Erythroblast (primary cell): ENCODE data around the gene NNT.

Source experiments
- GATA1 ChIP-seq: IDR thresholded peaks from 2 replicates; pipeline ENCODE4 v1.6.1; 2011; ENCODE audit warnings: low read depth, mild to moderate bottlenecking, control low read depth, low read length, moderate library complexity
- POLR2A ChIP-seq: IDR thresholded peaks from 2 replicates; pipeline ENCODE4 v1.6.1; 2011; ENCODE audit warnings: mild to moderate bottlenecking, low read length

GRCh38 chr5:43663916-43664315 is 60.9 kb downstream of the NNT start:
- TF ChIP-seq POLR2A (no peak), GATA1 (no peak)
